Loucy (cell line): ENCODE data around the gene ASB13.

Experiments used
- H2AFZ ChIP-seq: fragments of 200-600 bp; sonication (generic); 2 replicates; pipeline ENCODE4 v1.6.0; 2016; ENCODE audit warnings: antibody characterized with exemption, mild to moderate bottlenecking, low read length, moderate library complexity
- H3F3A ChIP-seq: fragments of 200-600 bp; 2 replicates; pipeline ENCODE4 v1.6.0; 2016; ENCODE audit warnings: antibody characterized with exemption, low read depth, mild to moderate bottlenecking
- H3K27me3 ChIP-seq: fragments of 200-600 bp; sonication (generic); 2 replicates; pipeline ENCODE4 v1.6.1; 2014; ENCODE audit warnings: low read length, mild to moderate bottlenecking; ENCODE audit not compliant: insufficient read depth, poor library complexity, severe bottlenecking
- H3K36me3 ChIP-seq: fragments of 200-600 bp; sonication (generic); 2 replicates; pipeline ENCODE4 v1.6.1; 2016; ENCODE audit warnings: low read length; ENCODE audit not compliant: insufficient read depth
- H3K4me1 ChIP-seq: fragments of 200-600 bp; sonication (generic); 2 replicates; pipeline ENCODE4 v1.5.1; 2014; ENCODE audit warnings: low read length, mild to moderate bottlenecking; ENCODE audit not compliant: insufficient read depth, poor library complexity, severe bottlenecking
- H3K4me2 ChIP-seq: fragments of 200-600 bp; sonication (generic); 2 replicates; pipeline ENCODE4 v1.6.0; 2014; ENCODE audit warnings: antibody characterized with exemption, low read length, low read depth, mild to moderate bottlenecking; ENCODE audit not compliant: poor library complexity, severe bottlenecking
- H3K4me3 ChIP-seq: fragments of 200-600 bp; sonication (generic); 2 replicates; pipeline ENCODE4 v1.5.1; 2014; ENCODE audit warnings: low read length, mild to moderate bottlenecking, mixed read lengths; ENCODE audit not compliant: poor library complexity, severe bottlenecking
- H3K79me2 ChIP-seq: fragments of 200-600 bp; sonication (generic); 2 replicates; pipeline ENCODE4 v1.6.1; 2014; ENCODE audit warnings: low read length; ENCODE audit not compliant: insufficient read depth
- H3K9ac ChIP-seq: fragments of 200-600 bp; sonication (generic); 2 replicates; pipeline ENCODE4 v1.6.0; 2014; ENCODE audit warnings: mild to moderate bottlenecking, low read depth, low read length, moderate library complexity; ENCODE audit not compliant: poor library complexity, severe bottlenecking
- H3K9me2 ChIP-seq: fragments of 200-600 bp; sonication (generic); replicated peaks from 2 replicates; pipeline ENCODE4 v1.6.1; 2016; ENCODE audit warnings: low read depth, low read length, mixed read lengths
- H3K9me3 ChIP-seq: fragments of 200-600 bp; sonication (generic); 2 replicates; pipeline ENCODE4 v1.6.1; 2014; ENCODE audit warnings: mild to moderate bottlenecking, antibody characterized with exemption, low read length, low read depth; ENCODE audit not compliant: insufficient read depth
- H4K20me1 ChIP-seq: fragments of 200-600 bp; sonication (generic); 2 replicates; pipeline ENCODE4 v1.6.0; 2014; ENCODE audit warnings: antibody characterized with exemption, low read length, mild to moderate bottlenecking; ENCODE audit not compliant: insufficient read depth, poor library complexity, severe bottlenecking
- CTCF ChIP-seq: fragments of 200-600 bp; sonication (generic); conservative IDR thresholded peaks from 2 replicates; pipeline ENCODE4 v1.5.1; 2014; ENCODE audit warnings: mild to moderate bottlenecking, antibody characterized with exemption, low read length
- EZH2phosphoT487 ChIP-seq: fragments of 200-600 bp; IDR thresholded peaks from 2 replicates; pipeline ENCODE4 v1.6.1; 2018; ENCODE audit warnings: antibody characterized with exemption, mild to moderate bottlenecking, moderate library complexity, borderline replicate concordance

Gene ASB13

GRCh38 chr10:5645375-5645774 lies 21.0 kb downstream of the ASB13 start:
- Histone ChIP-seq H3K4me1 (peaks cover 9% of the 10 kb centered on the region), H3K27me3 (no peaks in the 10 kb centered on the region), H3K4me2 (no peak overlapping the region), H3F3A (no peaks in the 10 kb centered on the region), H2AFZ (no peak overlapping the region), H3K4me3 (no peak overlapping the region), H3K36me3 (peaks cover 2% of the 10 kb centered on the region; the same call in 1 of the 2 replicates), H3K9me3 (no peaks in the 10 kb centered on the region), H3K9me2 (no peaks in the 10 kb centered on the region), H3K79me2 (no peaks in the 10 kb centered on the region), H4K20me1 (no peaks in the 10 kb centered on the region), H3K9ac (no peak overlapping the region)
- TF ChIP-seq EZH2phosphoT487 (no peak), CTCF (no peak)

- H3K9me3 ChIP-seq: no peaks in the 10 kb centered on the region
- H3K4me3 ChIP-seq: no peak overlapping the region
- H3K79me2 ChIP-seq: no peaks in the 10 kb centered on the region
- no peaks in the 10 kb centered on the region for H3F3A ChIP-seq
- H3K9ac ChIP-seq: no peak overlapping the region
- no peaks in the 10 kb centered on the region for H3K27me3 ChIP-seq
- H2AFZ ChIP-seq: no peak overlapping the region
- H4K20me1 ChIP-seq: no peaks in the 10 kb centered on the region
- peaks cover 9% of the 10 kb centered on the region for H3K4me1 ChIP-seq
- H3K4me2 ChIP-seq: no peak overlapping the region
- peaks cover 7% of the 10 kb centered on the region; the same call in 1 of the 2 replicates for H3K36me3 ChIP-seq
- no peaks in the 10 kb centered on the region for H3K9me2 ChIP-seq
- TF ChIP-seq CTCF: no peak
- no peak for TF ChIP-seq EZH2phosphoT487
Observed at GRCh38 chr10:5644930-5645329, 21.5 kb downstream of the ASB13 start.

- no peak overlapping the region for H3K4me3 ChIP-seq
- no peaks in the 10 kb centered on the region for H3K79me2 ChIP-seq
- no peaks in the 10 kb centered on the region for H4K20me1 ChIP-seq
- H3K4me2 ChIP-seq: no peak overlapping the region
- H3K9me3 ChIP-seq: no peaks in the 10 kb centered on the region
- no peak overlapping the region for H2AFZ ChIP-seq
- peaks cover 13% of the 10 kb centered on the region; the same call in 1 of the 2 replicates for H3K36me3 ChIP-seq
- H3K9me2 ChIP-seq: no peaks in the 10 kb centered on the region
- H3K9ac ChIP-seq: no peak overlapping the region
- TF ChIP-seq EZH2phosphoT487 (no peak), CTCF (no peak)
- no peaks in the 10 kb centered on the region for H3K27me3 ChIP-seq
- H3F3A ChIP-seq: no peaks in the 10 kb centered on the region
- peaks cover 9% of the 10 kb centered on the region for H3K4me1 ChIP-seq
Observed at GRCh38 chr10:5643346-5644067, 22.9 kb downstream of the ASB13 start.
